ENCODE results near the gene FAM227A. TPM values are rescaled to one million over a fixed set of nuclear protein-coding genes. Genes with fewer than 3 reads are reported as not detected.

Gene FAM227A
- total RNA-seq, 3 donors from 2014 or later (not counting 1 experiment from before 2014, with no cell fraction given), result 0.07 to 0.29 (median 0.28) TPM

GRCh38 chr22:38566726-38567504 lies 89.3 kb downstream of the FAM227A start:
- Histone ChIP-seq H3K4me3 (ENCODE audit: low read length) (no peak overlapping the region), H3K27ac (ENCODE audit: low read length) (no peak overlapping the region), H3K36me3 (ENCODE audit: control insufficient read depth, insufficient read depth, low read length) (no peaks in the 10 kb centered on the region), H3K9me3 (ENCODE audit: control insufficient read depth, insufficient read depth, low read length) (no peaks in the 10 kb centered on the region), H3K27me3 (ENCODE audit: control insufficient read depth, insufficient read depth, low read length) (no peaks in the 10 kb centered on the region), H3K4me1 (ENCODE audit: control insufficient read depth, insufficient read depth, low read length) (peaks cover 17% of the 10 kb centered on the region)
- H3K9me3 Mint-ChIP-seq, result no peaks in the 10 kb centered on the region
- TF ChIP-seq, protein P1, sequence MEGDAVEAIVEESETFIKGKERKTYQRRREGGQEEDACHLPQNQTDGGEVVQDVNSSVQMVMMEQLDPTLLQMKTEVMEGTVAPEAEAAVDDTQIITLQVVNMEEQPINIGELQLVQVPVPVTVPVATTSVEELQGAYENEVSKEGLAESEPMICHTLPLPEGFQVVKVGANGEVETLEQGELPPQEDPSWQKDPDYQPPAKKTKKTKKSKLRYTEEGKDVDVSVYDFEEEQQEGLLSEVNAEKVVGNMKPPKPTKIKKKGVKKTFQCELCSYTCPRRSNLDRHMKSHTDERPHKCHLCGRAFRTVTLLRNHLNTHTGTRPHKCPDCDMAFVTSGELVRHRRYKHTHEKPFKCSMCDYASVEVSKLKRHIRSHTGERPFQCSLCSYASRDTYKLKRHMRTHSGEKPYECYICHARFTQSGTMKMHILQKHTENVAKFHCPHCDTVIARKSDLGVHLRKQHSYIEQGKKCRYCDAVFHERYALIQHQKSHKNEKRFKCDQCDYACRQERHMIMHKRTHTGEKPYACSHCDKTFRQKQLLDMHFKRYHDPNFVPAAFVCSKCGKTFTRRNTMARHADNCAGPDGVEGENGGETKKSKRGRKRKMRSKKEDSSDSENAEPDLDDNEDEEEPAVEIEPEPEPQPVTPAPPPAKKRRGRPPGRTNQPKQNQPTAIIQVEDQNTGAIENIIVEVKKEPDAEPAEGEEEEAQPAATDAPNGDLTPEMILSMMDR (IDR thresholded peaks at IDR 0.05), result no peak
- H3K4me1 Mint-ChIP-seq, result peaks cover 12 to 19% of the 10 kb centered on the region in 2 donors
- H3K27ac Mint-ChIP-seq, result no peak overlapping the region
- 92% methylated on average over 3 of the region's 3 CpGs for WGBS (ENCODE audit: insufficient coverage)
- no peak overlapping the region for H3K4me3 Mint-ChIP-seq
- no peak for DNase-seq
- intact Hi-C loops (cut with micrococcal nuclease), result no loop called here
- H3K27me3 Mint-ChIP-seq (ENCODE audit: low read depth in 2 of 2), result no peaks in the 10 kb centered on the region
- ATAC-seq, result no peak
- H3K36me3 Mint-ChIP-seq, result no peaks in the 10 kb centered on the region

DNA sequence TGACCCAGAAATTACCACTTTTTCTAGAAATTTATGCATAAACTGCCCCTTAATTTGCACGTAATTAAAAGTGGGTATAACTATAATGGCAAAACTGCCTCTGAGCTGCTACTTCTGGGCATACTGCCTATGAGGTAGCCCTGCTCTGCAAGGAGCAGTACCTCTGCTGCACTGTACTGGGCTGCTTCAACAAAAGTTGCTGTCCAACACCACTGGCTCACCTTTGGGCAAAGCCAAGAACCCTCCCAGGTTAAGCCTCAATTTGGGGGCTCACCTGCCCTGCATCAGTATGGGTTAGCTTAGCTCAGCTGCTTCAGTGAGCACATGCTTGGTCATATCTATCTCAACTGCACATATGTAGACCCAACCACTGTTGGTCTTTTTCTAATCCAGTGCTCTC lies 90.8 kb downstream of the FAM227A start:
- Histone ChIP-seq H3K4me3 (ENCODE audit: low read length) (no peak overlapping the region), H3K9me3 (ENCODE audit: control insufficient read depth, insufficient read depth, low read length) (no peaks in the 10 kb centered on the region), H3K27me3 (ENCODE audit: control insufficient read depth, insufficient read depth, low read length) (no peaks in the 10 kb centered on the region), H3K36me3 (ENCODE audit: control insufficient read depth, insufficient read depth, low read length) (no peaks in the 10 kb centered on the region), H3K27ac (ENCODE audit: low read length) (no peak overlapping the region), H3K4me1 (ENCODE audit: control insufficient read depth, insufficient read depth, low read length) (peaks cover 8% of the 10 kb centered on the region)
- H3K36me3 Mint-ChIP-seq, result no peaks in the 10 kb centered on the region
- TF ChIP-seq, protein P1 (IDR thresholded peaks at IDR 0.05), result no peak
- no peak overlapping the region for H3K4me3 Mint-ChIP-seq
- ATAC-seq (no peak), DNase-seq (no peak)
- 93% methylated on average over 1 of the region's 1 CpG for WGBS (ENCODE audit: insufficient coverage)
- intact Hi-C loops (cut with micrococcal nuclease), result no loop called here
- no peaks in the 10 kb centered on the region for H3K27me3 Mint-ChIP-seq (ENCODE audit: low read depth in 2 of 2)
- H3K27ac Mint-ChIP-seq, result no peak overlapping the region
- peaks cover under 1 to 7% of the 10 kb centered on the region in 2 donors for H3K4me1 Mint-ChIP-seq
- no peaks in the 10 kb centered on the region for H3K9me3 Mint-ChIP-seq

DNA sequence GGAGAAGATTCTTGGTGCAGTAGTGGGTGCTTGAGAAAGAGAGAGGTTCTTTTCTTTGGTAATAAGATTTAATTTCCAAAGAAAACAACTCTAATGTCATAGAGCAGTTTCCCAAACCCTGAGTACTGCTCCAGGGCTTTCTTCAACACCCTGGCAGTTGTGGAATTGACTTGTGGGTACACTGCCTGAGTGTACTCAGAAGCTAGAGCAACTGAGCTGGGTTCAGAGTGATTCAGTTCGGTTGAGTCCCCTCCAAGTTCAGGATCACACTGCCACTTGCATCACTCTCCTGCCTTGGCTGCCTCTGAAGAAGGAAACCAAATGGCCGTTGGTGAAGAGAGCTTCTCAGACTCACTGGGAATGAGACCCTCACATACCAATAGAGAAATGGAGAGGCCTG lies 91.5 kb downstream of the FAM227A start:
- TF ChIP-seq, protein P1 (IDR thresholded peaks at IDR 0.05), result no peak
- Histone ChIP-seq H3K9me3 (ENCODE audit: control insufficient read depth, insufficient read depth, low read length) (no peaks in the 10 kb centered on the region), H3K4me1 (ENCODE audit: control insufficient read depth, insufficient read depth, low read length) (peaks cover 4% of the 10 kb centered on the region), H3K36me3 (ENCODE audit: control insufficient read depth, insufficient read depth, low read length) (no peaks in the 10 kb centered on the region), H3K27ac (ENCODE audit: low read length) (no peak overlapping the region), H3K4me3 (ENCODE audit: low read length) (no peak overlapping the region), H3K27me3 (ENCODE audit: control insufficient read depth, insufficient read depth, low read length) (no peaks in the 10 kb centered on the region)
- DNase-seq (no peak), ATAC-seq (no peak)
- Mint-ChIP-seq H3K9me3 (no peaks in the 10 kb centered on the region), H3K36me3 (no peaks in the 10 kb centered on the region), H3K27ac (no peak overlapping the region), H3K27me3 (ENCODE audit: low read depth in 2 of 2) (no peaks in the 10 kb centered on the region), H3K4me1 (peaks cover 0 to 2% of the 10 kb centered on the region in 2 donors), H3K4me3 (no peak overlapping the region)
- intact Hi-C loops (cut with micrococcal nuclease), result no loop called here
- 95% methylated on average over 2 of the region's 2 CpGs for WGBS (ENCODE audit: insufficient coverage)

DNA sequence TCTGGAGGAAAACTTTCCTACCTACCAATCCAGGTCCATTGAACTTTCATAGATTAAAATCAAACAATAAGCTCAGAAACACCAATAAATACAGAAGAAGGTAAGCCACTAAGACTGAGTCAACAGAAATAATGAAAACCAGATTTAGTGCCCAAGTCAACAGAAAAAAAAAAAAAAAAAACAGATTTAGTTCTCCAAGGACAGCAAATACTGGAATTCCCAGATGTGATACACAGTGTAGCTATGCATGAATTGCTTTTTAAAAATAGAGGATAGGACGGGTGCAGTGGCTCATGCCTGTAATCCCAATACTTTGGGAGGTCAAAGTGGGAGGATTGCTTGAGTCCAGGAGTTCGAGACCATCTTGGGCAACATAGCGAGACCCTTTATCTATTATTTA lies 101.9 kb downstream of the FAM227A start:
- peaks cover 2% of the 10 kb centered on the region for H3K4me1 ChIP-seq (ENCODE audit: control insufficient read depth, insufficient read depth, low read length)
- Mint-ChIP-seq H3K36me3 (no peaks in the 10 kb centered on the region), H3K4me1 (no peaks in the 10 kb centered on the region), H3K4me3 (no peak overlapping the region), H3K27ac (no peak overlapping the region), H3K9me3 (no peaks in the 10 kb centered on the region), H3K27me3 (ENCODE audit: low read depth in 2 of 2) (no peaks in the 10 kb centered on the region)
- ATAC-seq (no peak), DNase-seq (no peak)
- H3K27me3 ChIP-seq (ENCODE audit: control insufficient read depth, insufficient read depth, low read length), result no peaks in the 10 kb centered on the region
- H3K27ac ChIP-seq (ENCODE audit: low read length), result no peak overlapping the region
- H3K36me3 ChIP-seq (ENCODE audit: control insufficient read depth, insufficient read depth, low read length), result no peaks in the 10 kb centered on the region
- intact Hi-C loops (cut with micrococcal nuclease), result no loop called here
- no peaks in the 10 kb centered on the region for H3K9me3 ChIP-seq (ENCODE audit: control insufficient read depth, insufficient read depth, low read length)
- WGBS (ENCODE audit: insufficient coverage), result 79% methylated on average over 2 of the region's 3 CpGs
- H3K4me3 ChIP-seq (ENCODE audit: low read length), result no peak overlapping the region
- TF ChIP-seq, protein P1 (IDR thresholded peaks at IDR 0.05), result no peak
